Measurements from ENCODE around the gene RFX6. TPM values are rescaled to one million over a fixed set of nuclear protein-coding genes. Genes with fewer than 3 reads are reported as not detected.

Gene RFX6
- total RNA-seq, 1 experiment from 2014 or later = not detected

DNA sequence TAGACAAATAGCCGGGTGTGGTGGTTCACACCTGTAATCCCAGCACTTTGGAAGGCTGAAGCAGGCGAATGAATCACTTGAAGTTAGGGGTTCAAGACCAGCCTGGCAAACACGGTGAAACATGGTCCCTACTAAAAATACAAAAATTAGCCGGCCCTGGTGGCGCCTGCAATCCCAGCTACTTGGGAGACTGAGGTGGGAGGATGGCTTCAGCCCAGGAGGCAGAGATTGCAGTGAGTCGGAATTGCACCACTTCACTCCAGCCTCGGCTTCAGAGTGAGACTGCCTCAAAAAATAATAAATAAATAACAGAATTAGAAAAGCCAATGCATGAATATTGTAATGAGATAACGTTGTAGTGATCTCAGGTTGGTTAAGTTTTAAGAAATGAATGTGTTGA, 61.3 kb downstream of the RFX6 start:
- no peaks in the 10 kb centered on the region for H3K9me3 ChIP-seq (ENCODE audit: control insufficient read depth in 1 of 2, insufficient read depth in 1 of 2, low read depth in 1 of 2, low read length in 2 of 2)
- H2AFZ ChIP-seq (ENCODE audit: low read depth, low read length, poor library complexity, severe bottlenecking) = no peak overlapping the region
- no peaks in the 10 kb centered on the region for H3K36me3 ChIP-seq (ENCODE audit: control insufficient read depth in 1 of 2, insufficient read depth in 2 of 2, low read length in 2 of 2)
- no peaks in the 10 kb centered on the region for H4K20me1 ChIP-seq (ENCODE audit: insufficient read depth)
- H3K4me3 ChIP-seq (replicated peaks in 1 of 2; ENCODE audit: low read depth in 1 of 2, low read length in 2 of 2) = no peak overlapping the region
- H3K9ac ChIP-seq (ENCODE audit: low read length) = no peak overlapping the region
- no peak for DNase-seq (ENCODE audit: low read depth, low spot score)
- BruUV-seq (replicated peaks) = no TSS peak
- no peak overlapping the region for H3K4me2 ChIP-seq (ENCODE audit: low read length)
- TF ChIP-seq SRF (IDR thresholded peaks at IDR 0.05; ENCODE audit: low read depth) (no peak), RAD21 (IDR thresholded peaks at IDR 0.05; ENCODE audit: low read depth) (no peak), CBX3 (IDR thresholded peaks at IDR 0.05; ENCODE audit: low read depth) (no peak), SIN3A (IDR thresholded peaks at IDR 0.05; ENCODE audit: low read depth) (no peak), YY1 (IDR thresholded peaks at IDR 0.05; ENCODE audit: extremely low read depth, insufficient replicate concordance, low read depth, low read length) (no peak), POLR2A (IDR thresholded peaks at IDR 0.05; ENCODE audit: borderline replicate concordance, extremely low read depth, insufficient read depth, insufficient read length) (no peak), JUND (IDR thresholded peaks at IDR 0.05) (no peak), EZH2phosphoT487 (IDR thresholded peaks at IDR 0.05; ENCODE audit: borderline replicate concordance) (no peak), ZFX (IDR thresholded peaks at IDR 0.05) (no peak), POLR2AphosphoS5 (IDR thresholded peaks at IDR 0.05; ENCODE audit: low read depth, low read length) (no peak), FOSL1 (IDR thresholded peaks at IDR 0.05; ENCODE audit: low read depth) (no peak), TCF7L2 (IDR thresholded peaks at IDR 0.05; ENCODE audit: borderline replicate concordance, extremely low read depth, insufficient read depth, insufficient read length) (no peak), CEBPB (IDR thresholded peaks at IDR 0.05; ENCODE audit: low read depth) (no peak), EGR1 (IDR thresholded peaks at IDR 0.05; ENCODE audit: low read depth) (no peak), EZH2 (IDR thresholded peaks at IDR 0.05) (no peak)
- TF ChIP-seq, protein P1, sequence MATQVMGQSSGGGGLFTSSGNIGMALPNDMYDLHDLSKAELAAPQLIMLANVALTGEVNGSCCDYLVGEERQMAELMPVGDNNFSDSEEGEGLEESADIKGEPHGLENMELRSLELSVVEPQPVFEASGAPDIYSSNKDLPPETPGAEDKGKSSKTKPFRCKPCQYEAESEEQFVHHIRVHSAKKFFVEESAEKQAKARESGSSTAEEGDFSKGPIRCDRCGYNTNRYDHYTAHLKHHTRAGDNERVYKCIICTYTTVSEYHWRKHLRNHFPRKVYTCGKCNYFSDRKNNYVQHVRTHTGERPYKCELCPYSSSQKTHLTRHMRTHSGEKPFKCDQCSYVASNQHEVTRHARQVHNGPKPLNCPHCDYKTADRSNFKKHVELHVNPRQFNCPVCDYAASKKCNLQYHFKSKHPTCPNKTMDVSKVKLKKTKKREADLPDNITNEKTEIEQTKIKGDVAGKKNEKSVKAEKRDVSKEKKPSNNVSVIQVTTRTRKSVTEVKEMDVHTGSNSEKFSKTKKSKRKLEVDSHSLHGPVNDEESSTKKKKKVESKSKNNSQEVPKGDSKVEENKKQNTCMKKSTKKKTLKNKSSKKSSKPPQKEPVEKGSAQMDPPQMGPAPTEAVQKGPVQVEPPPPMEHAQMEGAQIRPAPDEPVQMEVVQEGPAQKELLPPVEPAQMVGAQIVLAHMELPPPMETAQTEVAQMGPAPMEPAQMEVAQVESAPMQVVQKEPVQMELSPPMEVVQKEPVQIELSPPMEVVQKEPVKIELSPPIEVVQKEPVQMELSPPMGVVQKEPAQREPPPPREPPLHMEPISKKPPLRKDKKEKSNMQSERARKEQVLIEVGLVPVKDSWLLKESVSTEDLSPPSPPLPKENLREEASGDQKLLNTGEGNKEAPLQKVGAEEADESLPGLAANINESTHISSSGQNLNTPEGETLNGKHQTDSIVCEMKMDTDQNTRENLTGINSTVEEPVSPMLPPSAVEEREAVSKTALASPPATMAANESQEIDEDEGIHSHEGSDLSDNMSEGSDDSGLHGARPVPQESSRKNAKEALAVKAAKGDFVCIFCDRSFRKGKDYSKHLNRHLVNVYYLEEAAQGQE (IDR thresholded peaks at IDR 0.05; ENCODE audit: low read depth) = no peak
- TF ChIP-seq, protein P2, sequence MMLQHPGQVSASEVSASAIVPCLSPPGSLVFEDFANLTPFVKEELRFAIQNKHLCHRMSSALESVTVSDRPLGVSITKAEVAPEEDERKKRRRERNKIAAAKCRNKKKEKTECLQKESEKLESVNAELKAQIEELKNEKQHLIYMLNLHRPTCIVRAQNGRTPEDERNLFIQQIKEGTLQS (IDR thresholded peaks at IDR 0.05) = no peak
- TF ChIP-seq, protein P3, sequence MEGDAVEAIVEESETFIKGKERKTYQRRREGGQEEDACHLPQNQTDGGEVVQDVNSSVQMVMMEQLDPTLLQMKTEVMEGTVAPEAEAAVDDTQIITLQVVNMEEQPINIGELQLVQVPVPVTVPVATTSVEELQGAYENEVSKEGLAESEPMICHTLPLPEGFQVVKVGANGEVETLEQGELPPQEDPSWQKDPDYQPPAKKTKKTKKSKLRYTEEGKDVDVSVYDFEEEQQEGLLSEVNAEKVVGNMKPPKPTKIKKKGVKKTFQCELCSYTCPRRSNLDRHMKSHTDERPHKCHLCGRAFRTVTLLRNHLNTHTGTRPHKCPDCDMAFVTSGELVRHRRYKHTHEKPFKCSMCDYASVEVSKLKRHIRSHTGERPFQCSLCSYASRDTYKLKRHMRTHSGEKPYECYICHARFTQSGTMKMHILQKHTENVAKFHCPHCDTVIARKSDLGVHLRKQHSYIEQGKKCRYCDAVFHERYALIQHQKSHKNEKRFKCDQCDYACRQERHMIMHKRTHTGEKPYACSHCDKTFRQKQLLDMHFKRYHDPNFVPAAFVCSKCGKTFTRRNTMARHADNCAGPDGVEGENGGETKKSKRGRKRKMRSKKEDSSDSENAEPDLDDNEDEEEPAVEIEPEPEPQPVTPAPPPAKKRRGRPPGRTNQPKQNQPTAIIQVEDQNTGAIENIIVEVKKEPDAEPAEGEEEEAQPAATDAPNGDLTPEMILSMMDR (IDR thresholded peaks at IDR 0.05 in 2 of 3, conservative IDR thresholded peaks at IDR 0.05 in 1 of 3; ENCODE audit: borderline replicate concordance in 1 of 3, insufficient read depth in 1 of 3, low read depth in 2 of 3, low read length in 2 of 3) = no peak
- TF ChIP-seq, protein P4, sequence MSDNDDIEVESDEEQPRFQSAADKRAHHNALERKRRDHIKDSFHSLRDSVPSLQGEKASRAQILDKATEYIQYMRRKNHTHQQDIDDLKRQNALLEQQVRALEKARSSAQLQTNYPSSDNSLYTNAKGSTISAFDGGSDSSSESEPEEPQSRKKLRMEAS (IDR thresholded peaks at IDR 0.05) = no peak
- H3K27ac ChIP-seq (ENCODE audit: low read depth, low read length) = no peak overlapping the region
- no peaks in the 10 kb centered on the region for H3K27me3 ChIP-seq (ENCODE audit: insufficient read depth, low read length)
- H3K4me1 ChIP-seq (ENCODE audit: control insufficient read depth in 1 of 2, insufficient read depth in 2 of 2, low read length in 2 of 2) = no peaks in the 10 kb centered on the region
- no peaks in the 10 kb centered on the region for H3K9me2 ChIP-seq (ENCODE audit: insufficient read depth)
- ATAC-seq = no peak
- ChIA-PET POLR2A (no interaction called here), RAD21 (ENCODE audit: low non-redundant PET in 1 of 2, low total read pairs in 2 of 2, uncharacterized antibody in 2 of 2, unreplicated experiment in 2 of 2) (no interaction called here), CTCF (interaction anchor here (0.8 kb wide), 1 partner anchor 31 kb away, joined by 3 read pairs; no protein-coding TSS in a partner anchor)
- no peaks in the 10 kb centered on the region for H3K79me2 ChIP-seq (ENCODE audit: insufficient read depth, low read length)
- intact Hi-C loops (cut with micrococcal nuclease) = no loop called here

All from HCT116 (cell line).